ENCODE data around the gene UNC45A. TPM values are rescaled to one million over a fixed set of nuclear protein-coding genes. Genes with fewer than 3 reads are reported as not detected.

Gene UNC45A
- total RNA-seq, 1 donor from 2014 or later = 56.2 TPM

- Histone ChIP-seq H3K27ac (ENCODE audit: low read depth, low read length) (no peak overlapping the region), H3K36me3 (ENCODE audit: insufficient read depth, low read length) (peaks cover 31% of the 10 kb centered on the region), H3K27me3 (ENCODE audit: insufficient read depth, low read length) (no peaks in the 10 kb centered on the region), H4K20me1 (ENCODE audit: insufficient read depth, low read length) (no peaks in the 10 kb centered on the region), H3K9me3 (ENCODE audit: insufficient read depth, low read depth, low read length) (no peaks in the 10 kb centered on the region), H2AFZ (ENCODE audit: low read depth, low read length) (no peak overlapping the region), H3K79me2 (ENCODE audit: insufficient read depth, low read length) (peaks cover 37% of the 10 kb centered on the region), H3K4me2 (ENCODE audit: low read length) (no peak overlapping the region), H3K4me3 (ENCODE audit: insufficient read depth, low read depth, low read length) (no peak overlapping the region), H3K9ac (ENCODE audit: low read length) (no peak overlapping the region), H3K4me1 (ENCODE audit: insufficient read depth, low read length) (no peaks in the 10 kb centered on the region)
- Mint-ChIP-seq H3K9me3 (ENCODE audit: unreplicated experiment) (no peaks in the 10 kb centered on the region), H3K4me1 (ENCODE audit: low read depth, unreplicated experiment) (peaks cover 5% of the 10 kb centered on the region), H3K36me3 (ENCODE audit: low read depth, unreplicated experiment) (no peaks in the 10 kb centered on the region), H3K4me3 (ENCODE audit: unreplicated experiment) (no peak overlapping the region), H3K27ac (ENCODE audit: unreplicated experiment) (no peak overlapping the region), H3K27me3 (ENCODE audit: low read depth, unreplicated experiment) (no peaks in the 10 kb centered on the region)
- DNase-seq (ENCODE audit: low read depth) (no peak), FAIRE-seq (no peak)
- TF ChIP-seq EZH2 (IDR thresholded peaks at IDR 0.05; ENCODE audit: insufficient read depth, low read length) (no peak), CTCF (IDR thresholded peaks at IDR 0.05; ENCODE audit: insufficient read depth, low read depth, low read length) (no peak)
Measured at GRCh38 chr15:90981681-90982080, 46.6 kb downstream of the UNC45A start.

- Histone ChIP-seq H4K20me1 (ENCODE audit: insufficient read depth, low read length) (no peaks in the 10 kb centered on the region), H2AFZ (ENCODE audit: low read depth, low read length) (no peak overlapping the region), H3K4me2 (ENCODE audit: low read length) (no peak overlapping the region), H3K9ac (ENCODE audit: low read length) (no peak overlapping the region), H3K36me3 (ENCODE audit: insufficient read depth, low read length) (peaks cover 31% of the 10 kb centered on the region), H3K4me1 (ENCODE audit: insufficient read depth, low read length) (no peaks in the 10 kb centered on the region), H3K4me3 (ENCODE audit: insufficient read depth, low read depth, low read length) (no peak overlapping the region), H3K27ac (ENCODE audit: low read depth, low read length) (no peak overlapping the region), H3K27me3 (ENCODE audit: insufficient read depth, low read length) (no peaks in the 10 kb centered on the region), H3K79me2 (ENCODE audit: insufficient read depth, low read length) (peaks cover 41% of the 10 kb centered on the region), H3K9me3 (ENCODE audit: insufficient read depth, low read depth, low read length) (no peaks in the 10 kb centered on the region)
- Mint-ChIP-seq H3K4me3 (ENCODE audit: unreplicated experiment) (no peak overlapping the region), H3K4me1 (ENCODE audit: low read depth, unreplicated experiment) (peaks cover 5% of the 10 kb centered on the region), H3K27me3 (ENCODE audit: low read depth, unreplicated experiment) (no peaks in the 10 kb centered on the region), H3K27ac (ENCODE audit: unreplicated experiment) (no peak overlapping the region), H3K36me3 (ENCODE audit: low read depth, unreplicated experiment) (no peaks in the 10 kb centered on the region), H3K9me3 (ENCODE audit: unreplicated experiment) (no peaks in the 10 kb centered on the region)
- no peak for TF ChIP-seq EZH2 (IDR thresholded peaks at IDR 0.05; ENCODE audit: insufficient read depth, low read length)
- no peak for DNase-seq (ENCODE audit: low read depth)
- FAIRE-seq = no peak
Measured at GRCh38 chr15:90982135-90982534, 47.0 kb downstream of the UNC45A start.

GRCh38 chr15:90986790-90987507, 51.9 kb downstream of the UNC45A start:
- Mint-ChIP-seq H3K4me1 (ENCODE audit: low read depth, unreplicated experiment) (peaks cover 13% of the 10 kb centered on the region), H3K27ac (ENCODE audit: unreplicated experiment) (no peak overlapping the region), H3K4me3 (ENCODE audit: unreplicated experiment) (no peak overlapping the region), H3K9me3 (ENCODE audit: unreplicated experiment) (no peaks in the 10 kb centered on the region), H3K36me3 (ENCODE audit: low read depth, unreplicated experiment) (no peaks in the 10 kb centered on the region), H3K27me3 (ENCODE audit: low read depth, unreplicated experiment) (no peaks in the 10 kb centered on the region)
- Histone ChIP-seq H3K27ac (ENCODE audit: low read depth, low read length) (no peak overlapping the region), H3K9me3 (ENCODE audit: insufficient read depth, low read depth, low read length) (no peaks in the 10 kb centered on the region), H3K9ac (ENCODE audit: low read length) (no peak overlapping the region), H2AFZ (ENCODE audit: low read depth, low read length) (no peak overlapping the region), H3K36me3 (ENCODE audit: insufficient read depth, low read length) (peaks cover 10% of the 10 kb centered on the region), H3K27me3 (ENCODE audit: insufficient read depth, low read length) (no peaks in the 10 kb centered on the region), H3K4me1 (ENCODE audit: insufficient read depth, low read length) (no peaks in the 10 kb centered on the region), H3K4me3 (ENCODE audit: insufficient read depth, low read depth, low read length) (no peak overlapping the region), H3K4me2 (ENCODE audit: low read length) (no peak overlapping the region), H3K79me2 (ENCODE audit: insufficient read depth, low read length) (peaks cover 88% of the 10 kb centered on the region), H4K20me1 (ENCODE audit: insufficient read depth, low read length) (peaks cover 3% of the 10 kb centered on the region)
- DNase-seq (ENCODE audit: low read depth) (no peak), FAIRE-seq (no peak)
- TF ChIP-seq EZH2 (IDR thresholded peaks at IDR 0.05; ENCODE audit: insufficient read depth, low read length) (no peak), CTCF (IDR thresholded peaks at IDR 0.05; ENCODE audit: insufficient read depth, low read depth, low read length) (no peak)

Measured in astrocyte (in vitro differentiated cells and primary cell).